GM18873 (cell line): ENCODE measurements around the gene GABRA4.

Experiments used
- ATAC-seq: cut with Tn5 transposase; IDR thresholded peaks from one replicate; pipeline ENCODE4 v1.9.1; 2021; ENCODE audit warnings: mild to moderate bottlenecking, moderate library complexity, moderate number of reproducible peaks; ENCODE audit not compliant: unreplicated experiment, low FRiP score

GABRA4 gene

DNA sequence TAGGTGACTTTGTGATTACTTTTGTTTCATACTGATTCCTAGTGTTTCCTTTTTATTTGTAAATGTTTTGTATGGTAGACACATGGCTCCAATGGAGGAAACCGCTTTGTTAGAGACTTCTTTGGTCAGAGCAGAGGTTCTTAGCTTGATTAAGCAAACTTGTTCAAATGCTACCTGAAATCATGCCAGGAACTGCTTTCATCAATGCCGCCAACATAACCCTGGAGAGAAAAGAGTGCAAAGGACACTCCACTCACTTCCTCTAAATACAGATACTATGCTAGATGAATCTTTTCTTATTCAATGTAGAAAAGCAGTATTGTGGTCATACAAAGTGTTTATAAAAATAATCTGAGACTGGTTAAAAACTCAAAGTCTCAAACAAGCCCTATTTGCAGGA lies 58.7 kb downstream of the GABRA4 start:
- ATAC-seq: no peak

DNA sequence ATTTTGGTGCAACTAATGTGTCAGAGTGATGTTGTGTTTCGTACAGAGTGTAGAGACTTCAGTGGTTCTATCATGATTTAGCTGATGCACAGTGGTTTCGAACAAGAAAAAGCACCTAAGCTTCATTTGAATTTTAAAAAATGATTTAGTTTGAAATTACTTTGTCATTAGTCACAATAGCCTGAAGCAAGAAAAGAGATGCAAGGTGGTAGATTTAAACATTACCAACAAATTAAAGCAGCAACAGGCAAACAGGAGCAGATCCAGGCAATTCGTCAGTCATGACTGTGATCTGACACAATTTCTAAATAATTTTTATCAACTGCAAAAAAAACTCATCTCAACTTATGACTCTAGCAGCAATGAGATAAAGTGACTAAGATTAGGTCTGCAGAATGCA lies 59.7 kb downstream of the GABRA4 start:
- ATAC-seq: no peak

DNA sequence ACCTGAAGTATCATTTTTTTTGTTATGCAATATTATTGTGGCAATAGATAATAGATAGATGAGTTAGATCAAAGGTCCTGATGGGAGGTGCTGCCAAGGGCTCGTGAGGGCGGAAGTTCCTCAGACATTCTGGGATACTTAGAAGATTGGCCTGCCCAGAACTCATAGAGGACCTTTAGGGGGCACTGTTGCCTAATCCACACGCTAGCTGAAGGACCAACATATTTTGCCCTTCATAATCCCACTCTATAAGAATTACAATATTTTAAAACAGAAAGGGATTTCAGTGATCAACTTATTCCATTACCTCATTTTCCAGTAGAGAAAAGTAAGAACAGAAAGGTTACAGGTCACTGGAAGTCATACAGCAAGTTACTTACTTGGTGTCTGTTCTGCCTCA lies 61.4 kb downstream of the GABRA4 start:
- peak; percentile 50 for ATAC-seq

DNA sequence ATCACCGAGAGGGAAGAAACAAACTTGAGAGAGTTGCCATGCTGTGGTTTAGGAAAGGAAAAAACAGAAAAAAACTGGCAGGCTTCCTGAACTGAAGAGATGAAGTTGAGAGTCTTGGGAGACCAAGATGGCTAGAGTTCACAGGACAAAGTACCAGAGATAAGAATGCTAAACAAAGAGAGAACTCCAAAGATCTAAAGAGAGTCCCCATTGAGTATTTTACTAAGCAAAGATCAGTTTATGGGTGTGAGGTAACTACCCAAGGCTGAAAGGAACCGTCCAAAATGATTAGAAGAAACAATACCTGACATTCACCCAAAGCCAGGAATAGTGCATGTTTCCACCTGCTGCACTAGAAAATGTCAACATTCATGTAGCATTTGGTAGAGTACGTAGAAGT lies 62.5 kb downstream of the GABRA4 start:
- ATAC-seq: no peak

DNA sequence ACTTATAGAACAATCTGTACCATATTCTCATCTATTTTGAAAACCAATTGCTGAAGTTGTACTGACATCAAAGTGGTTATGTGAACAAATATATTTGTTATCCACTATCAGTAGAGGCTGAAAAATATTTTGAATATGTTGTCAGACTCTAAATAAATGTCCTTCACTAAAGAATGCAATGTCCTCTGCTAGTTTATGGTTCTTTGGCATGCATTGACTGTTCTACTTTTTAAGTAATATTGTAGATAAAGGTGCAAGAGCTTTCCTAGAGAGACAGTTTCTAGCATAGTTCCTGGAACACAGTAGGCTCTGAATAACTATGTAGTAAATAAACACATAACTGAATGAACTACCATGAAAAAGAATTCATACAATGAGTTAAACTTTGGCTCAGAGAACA lies 66.2 kb downstream of the GABRA4 start:
- ATAC-seq: no peak

DNA sequence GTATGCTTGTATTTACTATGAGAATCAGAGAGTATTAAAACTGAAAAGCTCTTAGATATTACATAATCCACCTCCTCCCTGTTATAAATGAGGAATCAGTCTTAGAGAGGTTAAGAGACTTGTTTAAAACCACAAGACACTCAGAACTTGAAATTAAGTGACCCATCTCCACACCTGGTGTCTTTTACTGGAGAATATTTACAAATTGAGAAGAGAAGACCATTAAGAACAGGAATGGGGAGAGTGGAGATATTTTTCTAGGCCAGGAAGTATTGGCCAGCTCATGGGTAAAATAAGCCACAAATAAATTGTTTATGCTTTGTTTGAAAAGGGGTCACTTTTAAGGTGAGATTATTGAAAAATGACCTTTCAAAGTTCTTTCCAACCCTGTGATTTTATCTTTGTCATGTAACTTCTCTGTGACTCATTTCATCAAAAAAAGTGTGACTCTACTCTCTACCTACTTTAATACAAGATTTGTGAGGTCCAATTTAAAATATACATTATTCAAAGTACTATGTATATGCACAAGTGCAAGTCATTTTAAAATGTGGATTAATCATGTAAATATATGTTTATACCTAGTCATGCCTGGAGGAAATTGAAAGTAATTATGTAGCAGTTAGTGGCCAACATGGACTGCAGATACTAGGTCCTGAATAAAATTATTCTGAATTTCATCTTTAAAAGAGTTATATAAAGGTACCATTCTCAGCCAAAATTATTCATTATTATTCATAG lies 68.4 kb downstream of the GABRA4 start:
- no peak for ATAC-seq

DNA sequence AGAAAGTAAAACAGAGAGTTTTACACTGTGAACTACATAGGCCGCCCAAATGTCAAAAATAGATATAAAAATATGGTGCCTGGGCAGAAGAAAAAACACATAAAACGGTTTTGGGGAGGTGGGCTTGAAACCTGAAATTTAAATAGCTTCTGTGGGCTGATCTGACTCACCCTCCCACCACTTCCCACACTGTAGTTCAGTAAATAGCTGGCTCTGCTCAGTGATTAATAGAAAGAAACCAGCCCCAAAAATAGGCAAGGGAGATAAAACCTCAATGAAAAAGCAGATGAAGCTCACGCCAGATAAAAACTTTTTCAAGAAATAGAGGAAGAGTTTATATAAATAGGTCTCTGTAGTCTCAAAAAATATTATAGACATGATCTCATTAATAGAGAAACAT lies 71.2 kb downstream of the GABRA4 start:
- no peak for ATAC-seq

DNA sequence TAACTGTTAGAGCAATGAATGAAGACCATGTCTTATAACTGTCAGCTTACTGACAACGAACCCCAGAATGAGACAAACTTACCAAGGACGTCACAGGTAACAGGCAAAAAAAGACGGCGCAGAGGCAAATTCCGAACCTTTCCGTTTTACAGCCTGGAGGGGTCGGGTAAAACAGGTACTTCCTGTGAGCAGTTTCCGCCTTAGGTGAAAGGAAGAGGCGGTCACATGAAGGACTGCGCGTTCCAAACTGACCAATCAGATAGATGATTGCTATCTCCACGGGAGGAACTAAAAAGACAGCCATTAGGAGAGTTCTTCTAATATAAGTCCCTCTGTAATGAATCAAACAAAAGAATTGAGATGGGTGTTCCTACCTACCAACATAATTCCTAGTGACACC lies 84.3 kb downstream of the GABRA4 start, which contains the start of gene COX7B2:
COX7B2 (minus strand) TSS at position 168 of the 400 bp plus-strand sequence. CDS start 174,053 bp downstream, outside the sequence.
- no peak for ATAC-seq

DNA sequence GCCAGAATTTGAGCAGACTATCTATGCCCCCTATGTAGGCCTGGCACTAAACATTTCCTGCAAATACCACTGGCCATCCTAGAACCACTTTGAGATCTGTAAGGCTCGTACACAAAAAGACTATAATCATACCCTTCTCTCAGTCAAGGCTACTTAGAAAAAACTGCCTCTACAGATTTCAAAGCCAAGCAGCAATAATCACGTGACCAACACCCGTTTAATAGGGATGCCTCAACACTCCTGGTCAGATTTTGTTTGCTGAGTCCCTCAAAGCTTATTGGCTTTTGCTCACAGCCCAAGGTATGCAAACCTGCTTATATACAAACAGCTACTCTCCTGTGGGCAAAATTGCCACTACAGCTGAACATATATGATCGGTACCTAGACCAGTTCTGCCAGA lies 85.2 kb downstream of the GABRA4 start:
- no peak for ATAC-seq

DNA sequence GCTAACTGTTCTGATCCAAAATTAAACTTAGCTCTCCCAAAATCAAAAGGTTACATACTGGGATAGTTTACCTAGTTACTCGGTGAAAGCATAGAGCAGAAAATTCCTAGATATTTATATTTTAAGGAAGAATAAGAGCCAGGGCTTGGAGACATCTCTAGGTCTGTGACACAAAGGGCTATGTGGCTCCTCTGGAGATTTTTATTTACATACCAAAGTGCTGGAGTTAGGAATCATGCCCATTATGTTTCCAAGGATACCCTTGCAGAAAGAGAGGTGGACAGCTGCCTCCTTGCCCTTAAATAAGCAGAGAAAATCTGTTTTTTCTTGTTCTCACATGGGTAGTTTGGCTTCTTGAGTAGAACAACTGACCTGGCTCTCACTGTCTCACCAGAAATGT lies 93.3 kb downstream of the GABRA4 start:
- ATAC-seq: no peak

DNA sequence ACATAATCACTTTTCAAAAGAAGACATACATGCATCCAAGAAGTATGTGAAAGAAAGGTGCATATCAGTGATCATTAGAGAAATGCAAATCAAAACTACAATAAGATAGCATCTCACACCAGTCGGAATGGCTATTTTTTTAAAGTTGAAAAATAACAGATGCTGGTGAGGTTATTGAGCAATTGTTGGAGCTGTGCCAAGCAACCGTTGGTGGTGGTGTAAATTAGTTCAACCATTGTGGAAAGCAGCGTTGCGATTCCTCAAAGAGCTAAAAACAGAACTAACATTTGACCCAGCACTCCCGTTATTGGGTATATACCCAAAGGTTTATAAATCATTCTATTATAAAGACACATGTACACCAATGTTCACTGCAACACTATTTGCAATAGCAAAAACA lies 98.6 kb downstream of the GABRA4 start:
- ATAC-seq: no peak

DNA sequence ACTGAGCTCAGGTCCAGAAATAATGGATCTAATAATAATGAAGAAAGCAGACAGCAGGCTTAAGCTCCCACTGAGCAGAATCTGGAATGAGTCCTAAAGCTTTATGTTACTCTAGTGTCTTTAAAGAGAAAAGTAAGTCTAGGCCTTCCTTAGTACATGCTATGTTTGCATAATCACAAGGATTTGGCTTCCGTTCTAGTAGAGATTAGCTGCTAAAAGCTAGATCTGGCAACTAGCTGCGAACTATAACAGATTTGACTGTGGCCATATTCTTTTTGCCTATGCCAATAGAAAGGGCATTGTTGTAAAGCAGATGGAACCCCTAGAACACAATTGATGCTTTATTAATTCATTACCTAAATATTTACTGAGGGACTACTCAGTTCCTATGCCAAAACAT lies 103.3 kb downstream of the GABRA4 start:
- no peak for ATAC-seq

DNA sequence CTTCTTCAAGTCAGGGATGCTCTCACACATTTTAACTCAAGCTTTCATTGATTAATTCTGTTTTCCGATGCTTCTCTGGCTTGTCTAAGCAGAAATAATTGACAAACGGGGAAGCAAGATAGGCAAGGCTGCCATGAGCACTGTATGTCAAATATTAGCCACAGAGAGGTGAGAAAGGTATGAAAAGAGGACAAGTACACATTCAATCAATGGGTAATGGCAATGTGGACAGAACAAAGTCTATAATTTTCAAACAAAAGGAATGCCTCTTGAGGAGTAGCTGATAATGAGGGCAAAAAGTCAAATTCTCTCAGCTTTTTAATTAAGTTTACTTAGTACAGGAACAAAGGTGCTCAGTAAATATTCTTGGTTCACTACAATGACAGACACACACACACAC lies 104.0 kb downstream of the GABRA4 start:
- no peak for ATAC-seq

DNA sequence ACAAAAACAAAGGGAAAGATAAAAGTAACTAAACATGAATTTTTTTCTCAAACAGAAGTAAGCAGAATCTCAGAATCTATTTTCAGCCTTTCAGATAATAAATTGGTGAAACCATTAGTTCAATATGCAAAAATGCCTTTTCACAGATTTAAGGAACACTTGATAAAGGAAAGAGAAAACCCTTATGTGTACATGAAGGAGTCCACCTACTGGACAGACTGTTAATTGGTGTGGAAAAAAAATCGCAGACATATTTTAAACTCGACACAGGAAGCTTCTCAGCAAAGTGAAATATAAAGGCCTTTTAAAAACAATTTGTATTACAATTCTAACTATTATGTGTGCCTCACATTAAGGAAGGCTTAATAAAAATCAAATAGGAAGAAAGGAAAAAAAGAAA lies 106.7 kb downstream of the GABRA4 start:
- ATAC-seq: no peak

DNA sequence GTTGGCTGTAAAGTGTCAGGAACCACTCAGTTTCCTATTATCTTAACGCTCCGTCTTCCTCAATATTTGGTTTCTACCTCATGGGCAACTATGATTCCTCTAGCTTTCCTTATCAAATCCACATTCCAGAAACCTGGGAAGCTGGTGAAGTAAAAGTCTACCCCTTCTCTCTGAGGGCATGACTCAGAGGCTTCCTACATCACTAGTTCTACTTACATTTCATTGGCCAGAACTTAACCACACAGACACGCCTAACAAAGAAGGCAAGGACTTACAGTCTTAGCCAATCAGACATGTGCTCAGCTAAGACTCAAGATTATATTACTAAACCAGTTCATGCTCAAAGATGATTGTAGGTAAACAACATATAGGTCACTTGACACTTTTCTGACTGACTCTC lies 114.7 kb downstream of the GABRA4 start:
- ATAC-seq: no peak

DNA sequence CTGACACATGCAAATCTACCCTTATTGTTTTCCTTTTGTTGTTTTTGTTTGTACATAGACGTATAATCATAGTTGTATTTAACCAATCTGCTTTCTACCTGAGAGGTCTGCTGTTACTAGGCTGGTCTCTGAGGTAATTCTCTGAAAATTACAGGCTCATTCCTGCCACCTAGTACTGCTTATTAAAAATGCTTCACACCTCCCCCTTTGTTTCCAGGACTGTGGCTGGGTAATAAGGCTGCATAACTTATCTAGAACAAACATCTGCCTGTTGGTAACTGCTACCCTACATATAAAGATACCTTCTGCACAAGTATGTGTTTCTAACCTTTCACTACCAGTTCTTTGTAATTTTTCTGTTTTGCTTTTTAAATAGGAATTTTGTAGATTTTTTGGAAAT lies 118.6 kb downstream of the GABRA4 start:
- ATAC-seq: no peak

DNA sequence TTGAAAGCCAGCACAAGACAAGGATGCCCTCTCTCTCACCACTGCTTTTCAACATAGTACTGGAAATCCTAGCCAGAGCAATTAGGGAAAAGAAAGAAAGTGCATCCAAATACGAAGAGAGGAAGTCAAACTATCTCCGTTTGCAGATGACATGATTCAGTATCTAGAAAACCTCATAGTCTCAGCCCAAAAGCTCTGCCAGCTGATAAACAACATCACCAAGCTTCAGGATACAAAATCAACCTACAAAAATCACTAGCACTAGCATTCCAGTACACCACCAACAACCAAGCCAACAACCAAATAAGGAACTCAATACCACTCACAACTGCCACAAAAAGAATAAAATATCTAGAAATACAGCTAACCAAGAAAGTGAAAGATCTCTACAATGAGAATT lies 123.0 kb downstream of the GABRA4 start:
- ATAC-seq: no peak
